HG03439 (cell line): ENCODE results near the gene C8G.

Experiments
- ATAC-seq: cut with Tn5 transposase; IDR thresholded peaks from one replicate; pipeline ENCODE4 v1.9.1; 2021; ENCODE audit warnings: mild to moderate bottlenecking, moderate library complexity; ENCODE audit not compliant: unreplicated experiment

The C8G gene

GRCh38 chr9:136940526-136941230 lies 4.4 kb upstream of the C8G start:
- ATAC-seq = no peak

- no peak for ATAC-seq
Observed at GRCh38 chr9:136941231-136942111, 3.6 kb upstream of the C8G start.

GRCh38 chr9:136942112-136942880 lies 2.7 kb upstream of the C8G start:
- no peak for ATAC-seq

- ATAC-seq = no peak
Observed at GRCh38 chr9:136942881-136943230, 2.2 kb upstream of the C8G start.

GRCh38 chr9:136943291-136944211 lies 1.5 kb upstream of the C8G start:
- ATAC-seq = peak; percentile 22

GRCh38 chr9:136944212-136944518 lies 878 bp upstream of the C8G start:
- peak; percentile 30 for ATAC-seq

GRCh38 chr9:136945333-136946227 lies 537 bp downstream of the C8G start:
- ATAC-seq = no peak

- ATAC-seq = no peak
Observed at GRCh38 chr9:136946228-136947027, 1.4 kb downstream of the C8G start.

GRCh38 chr9:136947028-136947891 lies 2.2 kb downstream of the C8G start:
- ATAC-seq = no peak

GRCh38 chr9:136947955-136948510 lies 3.0 kb downstream of the C8G start:
- ATAC-seq = no peak

- no peak for ATAC-seq
Observed at GRCh38 chr9:136949239-136949816, 4.3 kb downstream of the C8G start.

- peak; percentile 59 for ATAC-seq
Observed at GRCh38 chr9:136949817-136950655, 5.0 kb downstream of the C8G start.

GRCh38 chr9:136950656-136951276 lies 5.7 kb downstream of the C8G start:
- ATAC-seq = no peak

- ATAC-seq = no peak
Observed at GRCh38 chr9:136951541-136952320, 6.7 kb downstream of the C8G start, which contains the start of gene LCN12. Gene LCN12 (plus strand): TSS chr9:136952273. CDS start chr9:136952328, 55 bp downstream.

- no peak for ATAC-seq
Observed at GRCh38 chr9:136952321-136952850, 7.3 kb downstream of the C8G start.
